D341Med (cell line): ENCODE data around the gene UGT1A1.
"Not testable (repeated sequence)": the region's sequence is repeated elsewhere in the genome, so short reads cannot be mapped to it uniquely, and the experiment has no call there.

Source experiments
- DNase-seq: peaks from one replicate; pipeline ENCODE4 v3.0.0; 2012; ENCODE audit warnings: low spot score

Gene UGT1A1

GRCh38 chr2:233760043-233760442 lies at the start of gene UGT1A1:
UGT1A1 (plus strand) TSS chr2:233760270; CDS start chr2:233760288, 18 bp downstream.
- no peak for DNase-seq

GRCh38 chr2:233711312-233712008 lies 48.6 kb upstream of the UGT1A1 start:
- DNase-seq, result peak; percentile 81

- no peak for DNase-seq
Measured at GRCh38 chr2:233712611-233713261, 47.3 kb upstream of the UGT1A1 start, which contains the start of gene UGT1A5. UGT1A5 (plus strand) TSS chr2:233712907; CDS start chr2:233712992, 85 bp downstream.

GRCh38 chr2:233713262-233713615 lies 46.8 kb upstream of the UGT1A1 start:
- no peak for DNase-seq

- no peak for DNase-seq
Measured at GRCh38 chr2:233714121-233714520, 45.9 kb upstream of the UGT1A1 start.

GRCh38 chr2:233718552-233718951 lies 41.5 kb upstream of the UGT1A1 start, which contains the start of gene UGT1A4:
UGT1A4 (plus strand) TSS chr2:233718736; CDS start chr2:233718821, 85 bp downstream.
- no peak for DNase-seq

- no peak for DNase-seq
Measured at GRCh38 chr2:233728723-233729301, 31.3 kb upstream of the UGT1A1 start, which contains the start of gene UGT1A3. UGT1A3 (plus strand) TSS chr2:233729042; CDS start chr2:233729127, 85 bp downstream.

GRCh38 chr2:233736868-233737653 lies 23.0 kb upstream of the UGT1A1 start:
- DNase-seq, result not testable (repeated sequence)

- no peak for DNase-seq
Measured at GRCh38 chr2:233740870-233741269, 19.2 kb upstream of the UGT1A1 start.

DNA sequence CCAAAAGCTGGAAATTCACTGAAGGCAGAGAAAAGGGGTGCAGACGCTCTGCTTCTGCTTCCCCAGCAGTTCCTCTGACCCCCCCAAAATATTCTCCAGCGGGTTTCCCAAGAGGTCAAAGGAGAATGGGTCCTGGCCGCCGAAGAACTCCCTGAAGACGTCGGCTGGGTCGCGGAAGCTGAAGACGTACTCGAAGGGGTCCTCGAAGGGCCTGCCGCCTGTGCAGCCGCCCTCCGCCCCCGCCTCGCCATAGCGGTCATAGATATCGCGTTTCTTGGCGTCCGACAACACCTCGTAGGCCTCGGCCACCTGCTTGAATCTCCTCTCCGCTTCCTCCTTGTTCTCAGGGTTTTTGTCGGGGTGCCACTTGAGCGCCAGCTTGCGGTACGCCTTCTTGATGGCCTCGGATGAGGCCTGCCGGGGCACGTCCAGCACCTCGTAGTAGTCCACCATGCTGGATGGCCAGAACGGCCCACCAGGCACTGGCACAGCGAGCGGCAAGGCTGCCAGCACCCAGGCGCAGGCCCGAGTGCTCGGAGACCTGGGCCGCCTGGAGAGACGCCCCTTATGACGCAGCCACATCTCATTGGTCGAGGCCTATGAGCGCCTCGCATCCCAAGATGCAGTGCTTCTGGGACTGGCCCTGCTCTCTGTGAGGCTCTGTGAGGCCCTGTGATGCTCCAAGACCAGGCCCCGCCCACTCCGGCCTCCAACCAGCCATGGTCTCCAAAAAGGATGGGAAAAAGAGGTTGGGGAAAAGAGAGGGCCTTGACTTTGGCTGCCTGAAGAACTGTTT lies 16.4 kb upstream of the UGT1A1 start:
- no peak for DNase-seq

GRCh38 chr2:233745073-233745755 lies 14.9 kb upstream of the UGT1A1 start:
- DNase-seq, result no peak

DNA sequence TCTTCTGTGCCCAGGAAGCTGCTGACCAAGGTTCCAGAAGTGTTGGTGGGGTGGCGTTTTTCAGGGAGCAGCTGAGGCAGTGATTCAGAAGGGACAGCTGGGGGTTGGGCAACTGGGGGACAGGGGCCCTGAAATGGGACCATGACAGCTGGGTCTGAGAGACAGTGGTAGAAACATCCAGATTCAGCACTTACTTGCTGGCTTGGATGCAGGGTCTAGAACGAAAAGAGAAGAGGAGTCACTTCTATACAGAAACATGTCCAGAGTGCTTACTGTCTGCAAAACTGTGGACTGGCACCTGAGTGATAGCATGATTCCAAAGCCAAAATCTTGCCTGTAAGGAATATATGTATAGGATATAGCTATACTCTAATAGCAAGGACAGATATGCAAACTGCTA lies 14.2 kb upstream of the UGT1A1 start:
- DNase-seq, result not testable (repeated sequence)

DNA sequence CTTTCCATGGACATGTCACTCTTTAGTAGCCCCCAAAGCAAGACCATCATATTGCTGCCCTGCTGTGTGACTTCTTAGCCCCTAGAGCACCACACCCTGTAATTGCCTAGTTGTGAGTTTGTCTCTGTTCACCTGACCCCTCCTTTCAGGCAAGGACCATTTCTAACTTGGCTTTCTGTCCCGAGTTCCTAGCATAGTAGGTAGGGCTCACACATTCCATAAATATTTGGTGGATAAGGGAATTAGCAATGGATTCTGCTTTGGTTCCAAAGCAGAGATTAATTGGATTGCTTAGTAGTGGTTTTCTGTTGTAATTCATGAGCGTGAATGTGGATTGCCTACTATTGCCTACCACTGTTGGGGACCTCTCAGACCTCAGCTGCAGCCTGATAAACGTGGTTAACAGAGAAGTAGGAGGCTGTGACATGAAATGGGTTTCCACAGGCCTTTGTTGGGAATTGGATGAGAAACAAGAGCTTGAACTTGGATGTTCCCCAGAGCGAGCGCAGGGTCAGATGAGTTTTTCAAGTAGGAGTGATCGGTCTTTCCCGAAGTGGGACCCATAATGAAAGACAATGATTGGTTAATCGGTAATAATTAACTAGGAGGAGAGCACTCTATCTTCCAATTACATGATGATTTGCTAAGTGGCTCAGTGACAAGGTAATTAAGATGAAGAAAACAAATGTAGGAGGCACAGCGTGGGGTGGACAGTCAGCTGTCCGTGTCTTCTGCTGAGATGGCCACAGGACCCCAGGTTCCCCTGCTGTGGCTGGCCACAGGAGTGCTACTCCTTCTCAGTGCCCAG lies 13.4 kb upstream of the UGT1A1 start:
- DNase-seq, result no peak

- no peak for DNase-seq
Measured at GRCh38 chr2:233747283-233747544, 12.9 kb upstream of the UGT1A1 start.

DNA sequence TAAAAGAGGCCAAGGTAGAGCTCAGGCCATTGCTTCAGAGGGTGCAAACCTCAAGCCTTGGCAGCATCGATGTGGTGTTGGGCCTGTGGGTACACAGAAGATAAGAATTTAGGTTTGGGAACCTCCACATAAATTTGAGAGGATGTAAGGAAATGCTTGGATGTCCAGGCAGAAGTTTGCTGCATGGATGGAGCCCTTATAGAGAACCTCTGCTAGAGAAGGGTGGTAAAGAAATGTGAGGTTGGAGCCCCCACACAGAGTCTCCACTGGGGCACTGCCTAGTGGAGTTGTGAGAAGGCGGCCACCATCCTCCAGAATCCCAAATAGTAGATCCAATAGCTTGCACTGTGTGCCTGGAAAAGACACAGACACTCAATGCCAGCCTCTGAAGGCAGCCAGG lies 9.4 kb upstream of the UGT1A1 start:
- DNase-seq, result not testable (repeated sequence)

DNA sequence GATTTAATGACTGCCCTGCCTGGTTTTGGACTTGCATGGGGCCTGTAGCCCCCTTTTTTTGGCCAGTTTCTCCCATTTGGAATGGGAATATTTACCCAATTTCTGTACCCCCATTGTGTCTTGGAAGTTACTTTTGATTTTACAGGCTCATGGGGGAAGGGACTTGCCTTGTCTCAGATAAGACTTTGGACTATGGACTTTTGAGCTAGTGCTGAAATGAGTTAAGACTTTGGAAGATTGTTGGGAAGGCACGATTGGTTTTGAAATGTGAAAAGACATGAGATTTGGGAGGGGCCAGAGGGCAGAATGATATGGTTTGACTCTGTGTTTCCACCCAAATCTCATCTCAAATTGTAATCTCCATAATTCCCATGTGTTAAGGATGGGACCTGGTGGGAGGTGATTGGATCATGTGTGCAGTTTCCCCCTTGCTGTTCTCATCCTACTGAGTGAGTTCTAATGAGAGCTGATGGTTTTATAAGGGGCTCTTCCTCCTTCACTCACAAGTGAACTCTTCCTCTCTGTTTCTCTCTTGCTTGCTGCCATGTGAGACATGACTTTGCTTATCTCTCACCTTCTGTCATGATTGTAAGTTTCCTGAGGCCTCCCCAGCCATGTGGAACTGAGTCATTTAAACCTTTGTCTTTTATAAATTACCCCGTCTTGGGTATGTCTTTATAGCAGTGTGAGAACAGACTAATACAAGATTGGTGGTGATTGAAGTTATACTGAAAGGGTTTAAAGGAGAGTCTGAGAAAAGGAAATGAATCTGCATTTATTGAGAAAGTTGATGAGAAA lies 8.7 kb upstream of the UGT1A1 start:
- DNase-seq, result not testable (repeated sequence)

GRCh38 chr2:233754872-233755611 lies 5.0 kb upstream of the UGT1A1 start:
- DNase-seq, result no peak

- no peak for DNase-seq
Measured at GRCh38 chr2:233756429-233757081, 3.5 kb upstream of the UGT1A1 start.
